GM21786 (cell line): ENCODE measurements around the gene NUP85.
"Not testable (repeated sequence)": the region's sequence is repeated elsewhere in the genome, so short reads cannot be mapped to it uniquely, and the experiment has no call there.

Experiments
- ATAC-seq: cut with Tn5 transposase; IDR thresholded peaks from one replicate; pipeline ENCODE4 v1.9.1; 2021; ENCODE audit not compliant: unreplicated experiment

The NUP85 gene, protein sequence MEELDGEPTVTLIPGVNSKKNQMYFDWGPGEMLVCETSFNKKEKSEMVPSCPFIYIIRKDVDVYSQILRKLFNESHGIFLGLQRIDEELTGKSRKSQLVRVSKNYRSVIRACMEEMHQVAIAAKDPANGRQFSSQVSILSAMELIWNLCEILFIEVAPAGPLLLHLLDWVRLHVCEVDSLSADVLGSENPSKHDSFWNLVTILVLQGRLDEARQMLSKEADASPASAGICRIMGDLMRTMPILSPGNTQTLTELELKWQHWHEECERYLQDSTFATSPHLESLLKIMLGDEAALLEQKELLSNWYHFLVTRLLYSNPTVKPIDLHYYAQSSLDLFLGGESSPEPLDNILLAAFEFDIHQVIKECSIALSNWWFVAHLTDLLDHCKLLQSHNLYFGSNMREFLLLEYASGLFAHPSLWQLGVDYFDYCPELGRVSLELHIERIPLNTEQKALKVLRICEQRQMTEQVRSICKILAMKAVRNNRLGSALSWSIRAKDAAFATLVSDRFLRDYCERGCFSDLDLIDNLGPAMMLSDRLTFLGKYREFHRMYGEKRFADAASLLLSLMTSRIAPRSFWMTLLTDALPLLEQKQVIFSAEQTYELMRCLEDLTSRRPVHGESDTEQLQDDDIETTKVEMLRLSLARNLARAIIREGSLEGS

DNA sequence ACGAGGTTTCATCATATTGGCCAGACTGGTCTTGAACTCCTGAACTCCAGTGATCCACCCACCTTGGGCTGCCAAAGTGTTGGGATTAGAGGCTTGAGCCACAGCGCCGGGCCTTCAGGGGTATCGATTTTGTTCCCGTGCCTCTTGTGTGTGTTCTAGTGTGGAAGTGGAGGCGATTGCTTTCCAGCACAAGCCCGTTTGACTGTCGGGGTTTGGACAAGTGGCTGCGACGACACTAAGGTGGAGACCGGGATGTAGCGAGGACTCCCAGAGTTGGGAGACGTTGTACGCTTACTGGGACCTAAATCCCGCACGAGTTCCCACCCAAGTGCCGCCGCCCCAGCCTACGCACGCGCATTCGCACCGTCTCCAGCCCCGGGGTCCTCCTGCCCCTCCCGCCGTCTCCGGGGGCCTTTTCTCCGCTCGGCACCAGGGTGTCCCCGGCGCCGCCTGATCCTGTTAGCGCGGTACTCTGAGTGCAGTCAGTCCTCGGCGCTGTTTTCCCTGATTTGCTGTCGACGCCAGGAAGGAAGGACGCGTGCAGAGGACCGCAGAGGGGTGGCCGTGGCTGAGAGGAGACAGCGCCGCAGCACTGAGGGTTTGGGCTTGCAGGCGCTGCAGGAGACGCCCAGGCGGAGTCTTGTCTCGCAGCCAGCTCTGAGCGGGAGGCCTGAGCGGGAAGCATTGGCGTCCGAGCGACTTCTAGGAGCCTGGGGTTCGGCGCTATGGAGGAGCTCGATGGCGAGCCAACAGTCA is at the start of gene NUP85:
Gene NUP85 (plus strand): TSS at position 643 of the 756 bp plus-strand sequence. CDS start 83 bp downstream, at position 726.
- peak; percentile 80 for ATAC-seq

DNA sequence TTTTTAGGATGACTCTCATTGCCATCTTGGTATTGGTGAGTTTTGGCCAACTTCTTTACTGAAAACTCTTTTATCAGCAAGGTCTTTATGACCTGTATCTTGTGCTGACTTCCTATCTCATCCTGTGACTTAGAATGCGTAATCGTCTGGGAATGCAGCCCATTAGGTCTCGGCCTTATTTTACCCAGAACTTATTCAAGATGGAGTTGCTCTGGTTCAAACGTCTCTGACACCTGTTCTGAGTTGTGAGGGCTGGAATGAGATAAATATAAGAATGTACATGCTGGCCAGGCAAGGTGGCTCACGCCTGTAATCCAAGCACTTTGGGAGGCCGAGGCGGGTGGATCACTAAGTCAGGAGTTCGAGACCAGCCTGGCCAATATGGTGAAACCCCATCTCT is 47.0 kb upstream of the NUP85 start:
- not testable (repeated sequence) for ATAC-seq

DNA sequence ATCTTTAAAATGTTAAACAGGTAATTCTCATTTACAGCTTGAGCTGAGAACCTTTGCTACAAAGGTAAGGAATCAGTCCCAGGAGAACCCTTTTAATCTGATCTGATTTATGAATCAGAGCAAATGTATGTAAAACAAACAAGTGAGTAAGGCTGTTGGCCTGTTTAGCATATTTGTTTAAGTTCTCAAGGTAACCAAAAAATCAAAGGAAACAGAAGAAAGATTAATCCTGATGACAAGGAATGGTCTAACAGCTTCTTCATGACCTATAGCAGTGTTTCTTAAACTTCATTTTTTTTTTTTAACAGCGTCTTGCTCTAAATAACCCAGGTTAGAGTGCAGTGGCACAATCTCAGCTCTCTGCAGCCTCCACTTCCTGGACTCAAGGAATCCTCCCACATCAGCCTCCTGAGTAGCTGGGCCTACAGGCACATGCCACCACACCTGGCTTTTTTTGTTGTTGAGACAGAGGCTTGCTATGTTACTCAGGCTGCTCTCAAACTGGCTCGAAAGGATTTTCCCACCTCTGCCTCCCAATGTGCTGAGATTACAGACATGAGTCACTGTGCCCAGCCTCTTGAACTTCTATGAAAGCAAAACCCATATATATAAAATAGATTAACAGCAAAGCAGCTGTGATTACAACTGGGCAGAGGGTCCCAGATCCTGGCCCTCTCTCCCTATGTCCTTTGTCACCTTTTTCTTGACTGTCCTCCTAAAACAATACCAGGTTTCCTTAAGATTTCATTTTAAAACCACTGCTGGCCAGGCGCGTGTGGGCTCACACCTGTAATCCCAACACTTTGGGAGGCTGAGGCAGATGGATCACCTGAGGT is 46.1 kb upstream of the NUP85 start:
- no peak for ATAC-seq

DNA sequence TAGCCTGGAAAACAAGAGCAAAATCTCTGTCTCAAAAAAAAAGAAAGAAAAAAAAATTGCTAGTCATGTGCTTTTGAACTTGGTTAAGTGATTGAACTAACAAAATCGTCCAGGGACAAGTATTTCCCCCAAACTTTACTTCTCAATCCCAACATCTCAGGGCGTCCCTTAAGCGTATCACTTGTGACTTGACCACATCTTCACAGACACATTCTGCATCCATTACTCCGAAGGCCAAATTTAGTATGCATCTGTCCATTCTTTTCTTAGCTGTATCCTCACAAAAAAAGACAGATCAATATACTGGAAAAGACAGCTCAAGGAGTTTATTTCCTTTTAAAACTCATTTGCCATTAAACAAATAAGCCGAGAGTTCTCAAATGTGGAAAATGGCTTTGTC is 45.3 kb upstream of the NUP85 start:
- ATAC-seq, result no peak

DNA sequence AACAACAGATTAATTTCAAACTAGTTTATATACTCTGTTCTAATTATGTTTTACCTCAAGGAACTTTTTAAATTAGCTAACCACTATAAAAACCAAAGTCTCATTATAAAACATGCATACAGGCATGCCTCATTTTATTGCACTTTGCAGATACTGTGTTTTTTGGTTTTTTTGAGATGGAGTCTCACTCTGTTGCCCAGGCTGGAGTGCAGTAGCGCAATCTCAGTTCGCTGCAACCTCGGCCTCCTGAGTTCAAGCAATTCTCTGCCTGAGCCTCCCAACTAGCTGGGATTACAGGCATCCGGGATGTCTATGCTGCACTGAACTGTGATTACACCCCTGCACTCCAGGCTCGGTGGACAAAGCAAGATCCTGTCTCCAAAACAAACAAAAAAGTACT is 42.4 kb upstream of the NUP85 start:
- no peak for ATAC-seq

DNA sequence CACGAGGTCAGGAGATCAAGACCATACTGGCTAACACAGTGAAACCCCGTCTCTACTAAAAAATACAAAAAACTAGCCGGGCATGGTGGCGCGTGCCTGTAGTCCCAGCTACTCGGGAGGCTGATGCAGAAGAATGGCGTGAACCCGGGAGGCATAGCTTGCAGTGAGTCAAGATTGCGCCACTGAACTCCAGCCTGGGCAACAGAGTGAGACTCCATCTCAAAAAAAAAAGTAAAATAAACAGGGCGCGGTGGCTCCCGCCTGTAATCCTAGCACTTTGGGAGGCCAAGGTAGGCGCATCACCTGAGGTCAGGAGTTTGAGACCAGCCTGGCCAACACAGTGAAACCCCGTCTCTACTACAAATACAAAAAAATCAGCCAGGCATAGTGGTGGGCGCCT is 40.9 kb upstream of the NUP85 start:
- ATAC-seq, result not testable (repeated sequence)

DNA sequence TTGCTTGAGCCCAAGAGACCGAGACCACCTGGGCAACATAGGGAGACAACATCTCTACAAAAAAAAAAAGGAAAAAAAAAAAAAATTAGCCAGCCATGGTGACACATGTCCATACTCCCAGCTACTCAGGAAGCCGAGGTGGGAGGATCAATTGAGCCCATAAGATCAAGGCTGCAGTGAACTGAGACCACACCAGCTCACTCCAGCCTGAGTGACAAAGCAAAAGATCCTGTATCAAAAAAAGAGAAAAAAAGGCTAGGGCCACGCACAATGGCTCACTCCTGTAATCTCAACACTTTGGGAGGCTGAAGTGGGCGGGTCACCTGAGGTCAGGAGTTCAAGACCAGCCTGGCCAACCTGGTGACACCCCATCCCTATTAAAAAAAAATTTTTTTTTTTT is 36.5 kb upstream of the NUP85 start:
- no peak for ATAC-seq

DNA sequence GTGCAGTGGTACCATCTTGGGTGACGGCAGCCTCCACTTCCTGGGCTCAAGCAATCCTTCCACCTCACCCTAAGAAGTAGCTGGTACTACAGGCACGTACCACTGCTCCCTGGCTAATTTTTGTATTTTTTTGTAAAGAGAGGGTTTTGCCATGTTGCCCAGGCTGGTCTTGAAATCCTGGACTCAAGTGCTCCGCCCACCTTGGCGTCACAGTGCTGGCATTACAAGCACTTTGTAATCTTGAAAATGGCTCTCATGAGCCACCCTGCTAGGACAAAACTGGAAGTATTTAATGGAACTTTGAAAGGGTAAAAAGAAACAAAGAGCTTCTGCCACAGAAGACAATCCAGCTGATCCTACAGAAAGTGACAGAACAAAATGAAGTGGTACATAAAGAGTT is 32.0 kb upstream of the NUP85 start:
- ATAC-seq, result no peak

DNA sequence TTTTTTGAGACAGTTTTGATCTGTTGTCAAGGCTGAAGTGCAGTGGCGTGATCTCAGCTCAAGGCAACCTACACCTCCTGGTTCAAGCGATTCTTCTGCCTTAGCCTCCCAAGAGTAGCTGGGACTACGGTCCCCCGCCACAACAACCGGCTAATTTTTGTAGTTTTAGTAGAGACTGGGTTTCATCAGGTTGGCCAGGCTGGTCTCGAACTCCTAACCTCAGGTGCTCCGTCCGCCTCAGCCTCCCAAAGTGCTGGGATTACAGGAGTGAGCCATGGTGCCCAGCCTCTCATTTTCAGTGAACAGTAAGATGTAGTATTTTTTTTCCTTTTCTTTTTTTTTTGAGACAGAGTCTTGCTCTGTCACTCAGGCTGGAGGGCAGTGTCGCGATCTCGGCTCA is 30.5 kb upstream of the NUP85 start:
- no peak for ATAC-seq

DNA sequence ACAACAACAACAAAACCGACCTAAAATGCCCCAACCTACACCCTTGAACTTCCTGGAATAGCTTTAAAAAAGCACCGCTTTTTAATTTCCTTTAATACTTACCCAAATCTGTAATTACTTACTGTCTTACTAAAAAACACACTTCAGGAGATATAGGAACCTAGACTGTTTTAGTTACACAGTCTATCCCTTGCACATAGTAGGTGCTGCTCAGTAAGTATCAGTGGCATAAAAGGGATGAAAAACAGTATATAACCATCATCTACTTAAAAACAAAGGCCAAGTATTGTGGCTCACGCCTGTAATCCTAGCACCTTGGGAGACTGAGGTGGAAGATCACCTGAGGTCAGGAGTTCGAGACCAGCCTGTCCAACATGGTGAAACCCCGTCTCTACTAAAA is 28.9 kb upstream of the NUP85 start:
- ATAC-seq, result no peak

DNA sequence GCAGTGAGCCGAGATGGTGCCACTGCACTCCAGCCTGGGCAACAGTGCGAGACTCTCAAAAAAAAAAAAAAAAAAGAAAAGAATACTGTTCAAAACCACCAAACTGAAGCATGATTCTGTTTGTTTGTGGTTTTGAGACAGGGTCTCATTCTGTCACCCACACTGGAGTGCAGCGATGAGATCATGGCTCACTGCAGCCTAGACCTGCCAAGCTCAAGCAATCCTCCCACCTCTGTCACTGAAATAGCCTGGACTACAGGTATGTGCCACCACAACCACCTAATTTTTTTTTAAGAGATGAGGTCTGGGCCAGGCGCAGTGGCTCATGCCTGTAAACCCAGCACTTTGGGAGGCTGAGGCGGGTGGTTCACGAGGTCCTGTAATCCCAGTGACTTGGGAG is 27.0 kb upstream of the NUP85 start:
- ATAC-seq, result no peak

DNA sequence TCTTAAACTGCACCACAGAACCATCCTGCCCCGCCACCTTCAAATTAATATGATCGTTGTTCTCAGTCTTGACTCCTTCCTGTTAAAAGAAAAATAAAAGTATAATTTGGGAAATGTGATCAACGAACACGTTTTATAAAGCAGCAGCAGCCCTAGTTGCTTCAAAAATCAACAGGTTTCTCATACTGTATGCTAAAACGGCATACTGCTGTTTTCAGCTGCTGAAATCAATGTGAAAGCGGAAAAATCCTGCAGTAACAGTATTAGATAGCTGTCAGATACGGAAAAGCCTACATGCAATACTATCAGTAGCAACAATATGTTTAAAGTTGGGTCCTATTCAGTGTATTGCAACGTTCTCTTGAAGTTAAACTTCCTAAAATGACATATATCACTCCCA is 24.4 kb upstream of the NUP85 start:
- ATAC-seq, result no peak

DNA sequence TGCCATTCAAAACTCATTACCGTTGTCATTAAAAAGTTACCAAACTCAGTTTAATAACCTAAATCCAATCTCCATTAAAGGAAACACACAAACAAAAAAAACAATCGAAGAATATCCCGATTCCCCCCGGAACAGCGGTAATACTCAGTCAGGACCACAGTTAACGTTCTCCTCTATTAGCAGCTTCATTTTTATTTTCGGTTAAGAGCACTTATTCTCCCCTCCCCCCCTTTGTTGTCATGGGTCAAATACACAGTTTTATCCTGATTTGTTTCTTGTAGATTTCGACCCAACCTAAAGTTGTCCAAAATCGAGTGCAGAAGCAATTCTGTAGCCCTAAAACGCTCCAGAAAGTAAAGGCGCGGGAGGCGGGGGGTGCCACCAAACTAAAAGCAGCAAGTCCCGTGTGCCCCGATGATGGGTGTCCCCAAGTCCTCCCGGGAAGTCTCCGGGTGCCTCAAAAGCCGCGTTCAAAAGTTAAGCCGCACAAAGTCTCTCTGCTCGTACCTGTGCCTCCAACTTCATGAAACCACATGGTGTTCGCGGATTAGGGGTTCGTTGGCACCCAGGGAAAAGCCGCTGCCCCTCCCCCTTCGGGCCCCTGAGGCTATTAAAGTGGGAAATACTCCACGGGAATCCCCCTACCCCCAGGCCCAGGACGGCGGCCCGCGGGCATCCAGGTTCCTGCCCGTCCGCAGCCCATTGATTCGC is 23.7 kb upstream of the NUP85 start:
- ATAC-seq, result peak; percentile 3

DNA sequence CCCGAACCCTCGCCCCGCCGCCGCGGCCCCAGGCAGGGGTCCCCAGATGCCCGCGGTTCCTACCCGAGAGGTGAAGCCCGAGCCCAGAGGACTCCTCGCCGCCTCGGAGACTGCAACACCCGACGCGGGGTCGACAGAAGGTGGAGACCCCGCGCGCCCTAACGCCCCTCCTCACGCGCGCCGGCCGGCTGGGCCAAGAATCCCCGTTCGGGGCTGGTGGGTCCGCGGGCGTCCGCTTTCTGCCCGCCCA is 23.2 kb upstream of the NUP85 start:
- ATAC-seq, result no peak

DNA sequence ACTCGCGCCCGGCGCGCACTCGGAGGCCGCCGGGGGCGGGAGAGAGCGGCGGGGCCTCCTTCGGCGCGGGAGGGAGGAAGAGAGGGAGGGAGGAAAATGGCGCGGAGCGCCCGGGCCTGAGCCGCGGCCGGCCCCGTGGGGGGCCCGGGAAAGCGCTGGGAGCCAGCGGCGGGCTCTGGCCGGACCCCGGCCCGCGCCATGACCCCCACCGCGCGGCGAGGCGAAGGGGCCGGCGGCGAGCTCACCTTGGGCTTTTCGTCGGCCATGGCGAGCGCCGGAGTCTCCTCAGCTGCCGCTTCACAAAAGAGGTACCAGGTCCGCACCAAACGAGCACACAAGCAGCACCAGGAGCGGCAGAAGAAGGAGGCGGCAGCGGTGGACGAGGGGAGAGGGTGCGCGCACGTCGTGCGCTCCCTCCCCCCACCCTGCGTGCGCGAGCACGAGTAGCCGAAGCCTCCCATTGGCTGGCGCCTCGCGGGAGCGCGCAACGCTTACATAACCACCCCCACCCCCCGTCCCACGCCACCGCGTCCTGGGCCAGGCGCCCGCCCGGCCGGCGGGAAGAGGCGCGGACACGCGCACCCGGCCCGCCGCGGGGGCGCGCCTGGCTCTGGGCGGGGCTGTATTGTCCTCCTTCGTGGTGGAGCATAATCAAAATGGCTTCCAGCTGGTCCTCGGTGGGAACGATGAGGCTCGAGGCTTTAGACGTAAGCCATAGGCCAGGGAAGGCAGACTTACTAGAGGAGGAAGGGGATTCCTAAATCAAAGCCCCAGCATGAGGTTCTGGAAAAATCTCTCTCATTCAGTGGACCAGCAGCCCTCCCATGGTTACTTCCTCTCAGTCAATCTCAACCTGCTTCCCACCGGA is 22.7 kb upstream of the NUP85 start, which contains the start of gene SUMO2:
Gene SUMO2 (minus strand): TSS at position 391 of the 868 bp plus-strand sequence. CDS start 125 bp downstream, at position 266.
- ATAC-seq, result peak; percentile 64

DNA sequence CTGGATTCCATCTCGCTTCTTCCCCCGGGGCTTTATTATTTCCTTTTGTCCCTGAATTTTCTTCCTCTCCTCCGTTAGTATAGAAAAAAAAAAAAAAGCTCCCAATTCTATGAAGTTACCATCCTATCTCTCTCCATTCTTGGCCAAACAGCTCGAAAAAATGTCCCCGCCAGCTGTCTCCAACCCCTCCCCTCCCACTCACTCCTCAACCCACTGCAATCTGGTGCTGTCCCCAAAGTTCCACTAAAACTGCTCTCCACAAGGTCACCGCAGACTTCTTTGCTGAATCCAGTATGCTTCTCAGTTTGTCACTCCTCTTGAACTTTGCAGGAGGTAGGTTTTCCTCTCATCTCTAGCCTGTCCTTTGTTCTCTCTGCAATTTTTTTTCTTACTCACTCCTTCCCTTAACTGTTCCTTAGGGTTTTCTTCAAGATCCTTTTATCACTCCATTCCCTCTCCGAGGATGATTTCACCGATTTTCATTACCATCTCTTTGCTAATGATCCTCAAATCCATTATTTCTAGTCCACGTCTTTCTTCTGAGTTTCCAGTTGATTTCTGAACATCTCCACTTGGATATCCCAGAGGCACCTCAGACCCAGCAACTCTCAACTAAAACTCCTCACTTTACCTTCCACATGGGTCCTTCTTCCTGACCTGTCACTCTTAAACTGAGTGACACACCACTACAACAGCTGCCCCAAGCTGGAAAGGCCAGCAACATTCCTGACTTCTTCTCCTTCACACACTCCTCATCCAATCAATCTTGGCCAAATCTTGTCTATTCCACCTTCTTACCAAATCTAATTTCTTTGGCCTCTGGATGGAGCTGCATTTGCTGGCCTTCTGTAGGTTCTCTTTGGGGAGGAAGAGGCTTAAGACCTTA is 21.2 kb upstream of the NUP85 start:
- no peak for ATAC-seq

DNA sequence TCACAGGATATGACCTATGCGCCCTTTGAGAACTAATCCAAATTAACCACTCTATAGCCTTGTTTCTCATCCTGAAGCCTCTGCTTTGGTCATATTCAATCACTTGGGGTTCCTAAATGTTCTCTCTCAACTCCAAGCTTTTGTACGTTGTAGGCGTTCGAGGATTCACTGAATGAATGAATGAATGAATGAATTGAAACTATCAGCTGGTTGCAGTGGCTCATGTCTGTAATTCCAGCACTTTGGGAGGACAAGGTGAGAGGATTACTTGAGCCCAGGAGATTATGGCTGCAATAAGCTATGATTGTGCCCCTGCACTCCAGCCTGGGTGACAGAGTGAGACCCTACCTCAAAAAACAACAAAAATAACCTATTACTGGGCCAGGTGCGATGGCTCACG is 16.9 kb upstream of the NUP85 start:
- no peak for ATAC-seq

DNA sequence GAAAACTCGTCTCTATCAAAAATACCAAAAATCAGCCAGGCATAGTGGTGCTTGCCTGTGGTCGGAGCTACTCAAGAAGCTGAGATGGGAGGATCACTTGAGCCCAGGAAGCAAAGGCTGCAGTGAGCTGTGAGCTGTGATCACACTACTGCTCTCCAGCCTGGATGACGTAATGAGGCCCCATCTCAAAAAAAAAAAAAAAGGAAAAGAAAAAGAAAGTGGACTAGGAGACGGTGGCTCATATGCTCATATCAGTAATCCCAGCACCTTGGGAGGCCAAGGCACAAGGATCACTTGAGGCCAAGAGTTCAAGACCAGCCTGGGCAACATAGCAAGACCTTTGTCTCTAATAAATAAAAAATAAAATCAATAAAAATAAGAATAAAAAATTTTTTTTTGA is 13.9 kb upstream of the NUP85 start:
- no peak for ATAC-seq

DNA sequence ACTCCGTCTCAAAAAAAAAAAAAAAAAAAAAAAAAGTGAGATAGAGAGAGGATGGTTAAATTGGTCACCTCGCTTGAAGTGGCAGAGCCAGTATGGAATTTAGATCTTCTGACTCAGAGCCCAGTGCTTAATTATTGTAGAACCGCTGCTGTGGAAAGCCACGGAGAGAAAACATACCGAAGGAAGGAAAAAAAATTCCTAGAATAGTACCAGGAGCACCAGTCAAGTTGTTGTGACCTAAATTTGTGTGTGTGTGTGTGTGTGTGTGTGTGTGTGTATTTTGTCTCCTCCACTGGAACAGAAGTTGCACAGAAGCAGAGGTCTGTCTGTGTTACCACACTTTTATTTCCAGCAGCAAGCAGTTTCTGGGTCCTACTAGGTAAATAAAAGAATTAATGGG is 10.6 kb upstream of the NUP85 start:
- no peak for ATAC-seq
